SK-N-SH (cell line): ENCODE results near the gene LIMK2.

Source experiments
- CHD2 ChIP-seq: fragments of 150-350 bp; IDR thresholded peaks from 2 replicates; pipeline ENCODE4 v1.6.1; 2018; ENCODE audit warnings: low read length; ENCODE audit not compliant: partially characterized antibody
- FOXJ3 ChIP-seq: sonication (generic); formaldehyde crosslinking; IDR thresholded peaks from 2 replicates; pipeline ENCODE4 v1.5.1; 2020; ENCODE audit warnings: mild to moderate bottlenecking, missing genetic modification reagents
- GATA2 ChIP-seq: sonication (generic); formaldehyde crosslinking; IDR thresholded peaks from 2 replicates; pipeline ENCODE4 v1.5.0; 2020; ENCODE audit warnings: mild to moderate bottlenecking, missing genetic modification reagents
- RCOR1 ChIP-seq: fragments of 150-350 bp; IDR thresholded peaks from 2 replicates; pipeline ENCODE4 v1.6.1; 2017; ENCODE audit warnings: antibody characterized with exemption, low read length
- TF ChIP-seq, protein P1 (sequence below): fragments of 200-600 bp; sonication (generic); IDR thresholded peaks from 2 replicates; pipeline ENCODE4 v1.6.1; 2017; ENCODE audit warnings: antibody characterized with exemption, mild to moderate bottlenecking, moderate library complexity
- TF ChIP-seq, protein P2 (sequence below): IDR thresholded peaks from 2 replicates; pipeline ENCODE4 v1.6.1; 2012; ENCODE audit warnings: mild to moderate bottlenecking, low read depth, low read length, moderate library complexity
- TF ChIP-seq, protein P3 (sequence below): IDR thresholded peaks from 2 replicates; pipeline ENCODE4 v1.4.0; 2012; ENCODE audit warnings: low read depth
- TF ChIP-seq, protein P4 (sequence below): IDR thresholded peaks from 2 replicates; pipeline ENCODE4 v1.4.0; 2012; ENCODE audit warnings: low read depth, borderline replicate concordance

DNA sequence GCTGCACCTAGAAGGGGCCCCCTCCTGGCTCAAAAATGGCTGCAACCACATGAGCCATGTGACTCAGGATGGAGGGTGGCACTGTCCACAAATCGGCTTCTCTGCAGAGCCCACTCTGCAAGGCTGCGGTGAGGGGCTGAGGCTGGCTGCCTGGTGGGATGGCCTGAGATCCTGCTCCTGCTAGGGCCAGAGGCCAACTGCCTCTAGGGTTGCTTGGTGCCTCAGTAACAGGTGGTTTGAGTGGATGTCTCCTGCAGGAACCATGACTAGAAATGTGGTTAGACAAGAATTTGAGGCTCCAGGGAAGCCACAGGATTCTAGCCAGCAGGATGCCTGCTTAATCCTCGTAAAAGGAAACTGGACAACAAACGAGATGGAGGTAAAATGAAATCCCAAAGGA, 116.9 kb downstream of the LIMK2 start:
- TF ChIP-seq, protein P1, sequence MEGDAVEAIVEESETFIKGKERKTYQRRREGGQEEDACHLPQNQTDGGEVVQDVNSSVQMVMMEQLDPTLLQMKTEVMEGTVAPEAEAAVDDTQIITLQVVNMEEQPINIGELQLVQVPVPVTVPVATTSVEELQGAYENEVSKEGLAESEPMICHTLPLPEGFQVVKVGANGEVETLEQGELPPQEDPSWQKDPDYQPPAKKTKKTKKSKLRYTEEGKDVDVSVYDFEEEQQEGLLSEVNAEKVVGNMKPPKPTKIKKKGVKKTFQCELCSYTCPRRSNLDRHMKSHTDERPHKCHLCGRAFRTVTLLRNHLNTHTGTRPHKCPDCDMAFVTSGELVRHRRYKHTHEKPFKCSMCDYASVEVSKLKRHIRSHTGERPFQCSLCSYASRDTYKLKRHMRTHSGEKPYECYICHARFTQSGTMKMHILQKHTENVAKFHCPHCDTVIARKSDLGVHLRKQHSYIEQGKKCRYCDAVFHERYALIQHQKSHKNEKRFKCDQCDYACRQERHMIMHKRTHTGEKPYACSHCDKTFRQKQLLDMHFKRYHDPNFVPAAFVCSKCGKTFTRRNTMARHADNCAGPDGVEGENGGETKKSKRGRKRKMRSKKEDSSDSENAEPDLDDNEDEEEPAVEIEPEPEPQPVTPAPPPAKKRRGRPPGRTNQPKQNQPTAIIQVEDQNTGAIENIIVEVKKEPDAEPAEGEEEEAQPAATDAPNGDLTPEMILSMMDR, result no peak
- no peak for TF ChIP-seq FOXJ3 (CRISPR knock-in tag)
- TF ChIP-seq CHD2, result no peak
- TF ChIP-seq GATA2 (CRISPR knock-in tag), result no peak
- TF ChIP-seq, protein P2, sequence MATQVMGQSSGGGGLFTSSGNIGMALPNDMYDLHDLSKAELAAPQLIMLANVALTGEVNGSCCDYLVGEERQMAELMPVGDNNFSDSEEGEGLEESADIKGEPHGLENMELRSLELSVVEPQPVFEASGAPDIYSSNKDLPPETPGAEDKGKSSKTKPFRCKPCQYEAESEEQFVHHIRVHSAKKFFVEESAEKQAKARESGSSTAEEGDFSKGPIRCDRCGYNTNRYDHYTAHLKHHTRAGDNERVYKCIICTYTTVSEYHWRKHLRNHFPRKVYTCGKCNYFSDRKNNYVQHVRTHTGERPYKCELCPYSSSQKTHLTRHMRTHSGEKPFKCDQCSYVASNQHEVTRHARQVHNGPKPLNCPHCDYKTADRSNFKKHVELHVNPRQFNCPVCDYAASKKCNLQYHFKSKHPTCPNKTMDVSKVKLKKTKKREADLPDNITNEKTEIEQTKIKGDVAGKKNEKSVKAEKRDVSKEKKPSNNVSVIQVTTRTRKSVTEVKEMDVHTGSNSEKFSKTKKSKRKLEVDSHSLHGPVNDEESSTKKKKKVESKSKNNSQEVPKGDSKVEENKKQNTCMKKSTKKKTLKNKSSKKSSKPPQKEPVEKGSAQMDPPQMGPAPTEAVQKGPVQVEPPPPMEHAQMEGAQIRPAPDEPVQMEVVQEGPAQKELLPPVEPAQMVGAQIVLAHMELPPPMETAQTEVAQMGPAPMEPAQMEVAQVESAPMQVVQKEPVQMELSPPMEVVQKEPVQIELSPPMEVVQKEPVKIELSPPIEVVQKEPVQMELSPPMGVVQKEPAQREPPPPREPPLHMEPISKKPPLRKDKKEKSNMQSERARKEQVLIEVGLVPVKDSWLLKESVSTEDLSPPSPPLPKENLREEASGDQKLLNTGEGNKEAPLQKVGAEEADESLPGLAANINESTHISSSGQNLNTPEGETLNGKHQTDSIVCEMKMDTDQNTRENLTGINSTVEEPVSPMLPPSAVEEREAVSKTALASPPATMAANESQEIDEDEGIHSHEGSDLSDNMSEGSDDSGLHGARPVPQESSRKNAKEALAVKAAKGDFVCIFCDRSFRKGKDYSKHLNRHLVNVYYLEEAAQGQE, result no peak
- TF ChIP-seq, protein P3, sequence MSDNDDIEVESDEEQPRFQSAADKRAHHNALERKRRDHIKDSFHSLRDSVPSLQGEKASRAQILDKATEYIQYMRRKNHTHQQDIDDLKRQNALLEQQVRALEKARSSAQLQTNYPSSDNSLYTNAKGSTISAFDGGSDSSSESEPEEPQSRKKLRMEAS, result no peak
- TF ChIP-seq RCOR1, result no peak
- TF ChIP-seq, protein P4, sequence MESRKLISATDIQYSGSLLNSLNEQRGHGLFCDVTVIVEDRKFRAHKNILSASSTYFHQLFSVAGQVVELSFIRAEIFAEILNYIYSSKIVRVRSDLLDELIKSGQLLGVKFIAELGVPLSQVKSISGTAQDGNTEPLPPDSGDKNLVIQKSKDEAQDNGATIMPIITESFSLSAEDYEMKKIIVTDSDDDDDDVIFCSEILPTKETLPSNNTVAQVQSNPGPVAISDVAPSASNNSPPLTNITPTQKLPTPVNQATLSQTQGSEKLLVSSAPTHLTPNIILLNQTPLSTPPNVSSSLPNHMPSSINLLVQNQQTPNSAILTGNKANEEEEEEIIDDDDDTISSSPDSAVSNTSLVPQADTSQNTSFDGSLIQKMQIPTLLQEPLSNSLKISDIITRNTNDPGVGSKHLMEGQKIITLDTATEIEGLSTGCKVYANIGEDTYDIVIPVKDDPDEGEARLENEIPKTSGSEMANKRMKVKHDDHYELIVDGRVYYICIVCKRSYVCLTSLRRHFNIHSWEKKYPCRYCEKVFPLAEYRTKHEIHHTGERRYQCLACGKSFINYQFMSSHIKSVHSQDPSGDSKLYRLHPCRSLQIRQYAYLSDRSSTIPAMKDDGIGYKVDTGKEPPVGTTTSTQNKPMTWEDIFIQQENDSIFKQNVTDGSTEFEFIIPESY, result no peak
